T-helper 1 cell treated with Interleukin-12 subunit alpha and Interleukin-12 subunit beta and Interleukin-4 antibody, amounts not matched to agents 30 ng/mL and 1 ng/mL, for 36 hours (primary cell): ENCODE data around the gene CNNM2. TPM values are rescaled to one million over a fixed set of nuclear protein-coding genes. Genes with fewer than 3 reads are reported as not detected.

Experiments used
- intact Hi-C: fragments of 100-400 bp; cut with micrococcal nuclease; formaldehyde crosslinking; loops from one replicate; pipeline ENCODE4 v1.15.1; 2024
- total RNA-seq: library from RNA; stranded (reverse); gene quantifications from 2 replicates; pipeline ENCODE4 v1.2.3, GENCODE V29; 2022

The CNNM2 gene
- total RNA-seq, 1 donor from 2014 or later = 6.8 TPM

DNA sequence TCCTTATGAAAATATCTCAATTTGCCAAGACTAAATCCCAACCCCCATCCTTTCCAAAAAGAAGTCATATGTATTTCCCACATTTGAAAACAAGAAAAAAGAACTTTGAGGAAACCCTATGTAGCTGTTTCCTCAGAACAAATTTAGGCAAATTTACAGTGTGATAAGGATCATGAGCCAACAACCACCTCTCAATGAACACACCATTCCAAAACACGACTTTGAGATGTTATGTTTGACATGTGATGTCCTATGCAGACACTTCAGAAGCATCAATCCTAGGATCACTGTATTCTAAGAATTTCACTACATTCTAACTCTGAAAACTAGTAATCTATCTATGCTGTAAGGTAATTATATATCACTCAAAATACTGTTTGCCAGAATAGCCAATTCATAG lies 212.8 kb downstream of the CNNM2 start:
- intact Hi-C loops = no loop called here

DNA sequence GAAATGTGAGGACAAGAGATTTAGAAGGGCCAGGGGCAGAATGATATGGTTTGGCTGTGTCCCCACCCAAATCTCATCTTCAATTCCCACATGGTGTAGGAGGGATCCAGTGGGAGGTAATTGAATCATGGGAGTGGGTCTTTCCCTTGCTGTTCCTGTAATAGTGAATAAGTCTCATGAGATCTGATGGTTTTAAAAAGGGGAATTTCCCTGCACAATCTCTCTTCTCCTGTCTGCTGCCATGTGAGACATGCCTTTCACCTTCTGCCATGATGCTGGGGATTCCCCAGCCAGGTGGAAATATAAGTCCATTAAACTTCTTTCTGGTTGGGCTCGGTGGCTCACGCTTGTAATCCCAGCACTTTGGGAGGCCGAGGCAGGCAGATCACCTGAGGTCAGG lies 217.1 kb downstream of the CNNM2 start:
- intact Hi-C loops = loop anchor here (5.0 kb wide), 1 partner anchor 57 kb away; the partner anchor contains the start of gene NT5C2

DNA sequence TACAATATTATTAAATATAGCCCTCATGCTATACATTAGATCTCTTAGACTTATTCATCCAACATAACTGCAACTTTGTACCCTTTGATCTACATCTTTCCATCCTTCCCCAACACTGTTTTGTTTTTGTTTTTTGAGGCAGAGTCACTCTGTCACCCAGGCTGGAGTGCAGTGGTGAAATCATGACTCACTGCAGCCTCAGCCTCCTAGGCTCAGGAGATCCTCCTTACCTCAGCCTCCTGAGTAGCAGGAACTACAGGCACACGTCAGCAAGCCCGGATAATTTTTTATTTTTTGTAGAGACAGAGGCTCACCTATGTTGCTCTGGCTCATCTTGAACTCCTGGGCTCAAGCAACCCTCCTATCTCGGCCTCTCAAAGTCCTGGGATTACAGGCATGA lies 221.7 kb downstream of the CNNM2 start:
- intact Hi-C loops = loop anchor here (5.0 kb wide), 1 partner anchor 52 kb away; the partner anchor contains the start of gene NT5C2

Other genes starting within 250 kb of the CNNM2 start
- gene ARL3, start 203.9 kb upstream of the CNNM2 start, total RNA-seq = 4.0 and 4.2 TPM in 2 replicates
- 20.9 and 25.6 TPM in 2 replicates for gene SFXN2, start 203.7 kb upstream of the CNNM2 start, total RNA-seq
- 35.2 and 35.9 TPM in 2 replicates for gene WBP1L, start 174.3 kb upstream of the CNNM2 start, total RNA-seq
- not detected in 2 replicates for gene CYP17A1, start 80.9 kb upstream of the CNNM2 start, total RNA-seq
- 12.0 and 15.0 TPM in 2 replicates for gene BORCS7, start 64.0 kb upstream of the CNNM2 start, total RNA-seq
- 0.12 TPM in 1 of 2 replicates, not detected in the other for gene AS3MT, start 48.8 kb upstream of the CNNM2 start, total RNA-seq